Testis (tissue), 2 donors: ENCODE results near the gene TRUB2.

Experiments used
- POLR2A ChIP-seq: fragments of 450-650 bp; IDR thresholded peaks from one replicate; pipeline ENCODE4 v1.6.1; 2017; ENCODE audit warnings: antibody characterized with exemption, mild to moderate bottlenecking, moderate library complexity
- TF ChIP-seq, protein P1 (sequence below), 3 experiments: fragments of 450-650 bp in 2 of 3; fragments of 200-600 bp in 1 of 3; sonication (generic) in 1 of 3; IDR thresholded peaks; one replicate each; pipeline ENCODE4 v1.5.1; 2016 to 2019; ENCODE audit warnings: antibody characterized with exemption in 3 of 3, mild to moderate bottlenecking in 2 of 3, moderate library complexity in 1 of 3

DNA sequence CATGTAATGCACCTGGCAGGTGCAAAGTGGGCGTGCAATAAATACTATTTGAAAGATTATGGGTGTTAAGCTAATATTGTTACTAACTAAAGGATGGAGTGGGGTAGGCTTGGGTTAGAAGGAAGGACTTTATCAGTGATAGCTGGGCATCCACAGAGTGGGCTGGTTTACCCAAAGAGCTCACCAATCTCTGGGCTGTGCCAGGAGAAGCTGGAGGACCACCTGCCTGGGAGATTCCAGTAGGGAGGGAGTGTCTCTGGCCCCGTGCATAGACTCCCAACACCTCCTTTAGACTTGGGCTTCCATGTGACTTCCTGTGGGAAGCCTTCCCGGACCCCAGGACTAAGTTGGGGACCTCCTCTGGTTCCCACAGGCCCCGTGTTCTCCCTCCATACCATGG lies 43.3 kb upstream of the TRUB2 start:
- no peak for TF ChIP-seq POLR2A
- TF ChIP-seq, protein P1, sequence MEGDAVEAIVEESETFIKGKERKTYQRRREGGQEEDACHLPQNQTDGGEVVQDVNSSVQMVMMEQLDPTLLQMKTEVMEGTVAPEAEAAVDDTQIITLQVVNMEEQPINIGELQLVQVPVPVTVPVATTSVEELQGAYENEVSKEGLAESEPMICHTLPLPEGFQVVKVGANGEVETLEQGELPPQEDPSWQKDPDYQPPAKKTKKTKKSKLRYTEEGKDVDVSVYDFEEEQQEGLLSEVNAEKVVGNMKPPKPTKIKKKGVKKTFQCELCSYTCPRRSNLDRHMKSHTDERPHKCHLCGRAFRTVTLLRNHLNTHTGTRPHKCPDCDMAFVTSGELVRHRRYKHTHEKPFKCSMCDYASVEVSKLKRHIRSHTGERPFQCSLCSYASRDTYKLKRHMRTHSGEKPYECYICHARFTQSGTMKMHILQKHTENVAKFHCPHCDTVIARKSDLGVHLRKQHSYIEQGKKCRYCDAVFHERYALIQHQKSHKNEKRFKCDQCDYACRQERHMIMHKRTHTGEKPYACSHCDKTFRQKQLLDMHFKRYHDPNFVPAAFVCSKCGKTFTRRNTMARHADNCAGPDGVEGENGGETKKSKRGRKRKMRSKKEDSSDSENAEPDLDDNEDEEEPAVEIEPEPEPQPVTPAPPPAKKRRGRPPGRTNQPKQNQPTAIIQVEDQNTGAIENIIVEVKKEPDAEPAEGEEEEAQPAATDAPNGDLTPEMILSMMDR (IDR thresholded peaks at IDR 0.05), result no peak
